Keratinocyte (primary cell): Measurements from ENCODE around the gene CHSY1. TPM values are rescaled to one million over a fixed set of nuclear protein-coding genes. Genes with fewer than 3 reads are reported as not detected.
A peak's percentile ranks its signal among the peaks of the same experiment; 100 is the strongest.

Experiments used
- DNase-seq: peaks from one replicate; pipeline ENCODE4 v3.0.0-alpha.2; 2011; ENCODE audit warnings: low read depth, missing footprints, low spot score
- FAIRE-seq: peaks from 2 replicates; lab custom pipeline; 2011; peaks lifted over from hg19 to GRCh38; lab: Jason Lieb, UNC
- H2AFZ ChIP-seq: 2 replicates; pipeline ENCODE4 v1.6.0; 2012; ENCODE audit warnings: low read length, control low read depth, inconsistent platforms; ENCODE audit not compliant: control insufficient read depth
- H3K27ac ChIP-seq: 2 replicates; pipeline ENCODE4 v1.5.1; 2011; ENCODE audit warnings: low read length; ENCODE audit not compliant: control insufficient read depth, insufficient read depth
- H3K27me3 ChIP-seq: 3 replicates; pipeline ENCODE4 v1.6.0; 2011; ENCODE audit warnings: low read length; ENCODE audit not compliant: control insufficient read depth, insufficient read depth; ENCODE audit errors: extremely low read depth
- H3K36me3 ChIP-seq, 2 experiments: 2 replicates in 1 of 2; 3 replicates in 1 of 2; pipeline ENCODE4 v1.5.1; 2011; ENCODE audit warnings: low read length in 2 of 2, mild to moderate bottlenecking in 1 of 2; ENCODE audit not compliant: control insufficient read depth in 2 of 2, insufficient read depth in 2 of 2; ENCODE audit errors: extremely low read depth in 1 of 2
- H3K4me1 ChIP-seq: 3 replicates; pipeline ENCODE4 v1.5.1; 2011; ENCODE audit warnings: low read length; ENCODE audit not compliant: control insufficient read depth, insufficient read depth; ENCODE audit errors: extremely low read depth
- H3K4me2 ChIP-seq: 3 replicates; pipeline ENCODE4 v1.6.0; 2011; ENCODE audit warnings: low read depth, low read length; ENCODE audit not compliant: control insufficient read depth, insufficient read depth; ENCODE audit errors: extremely low read depth
- H3K4me3 ChIP-seq, 3 experiments: fragments of 200-600 bp in 1 of 3; sonication (generic) in 1 of 3; 2 replicates in 2 of 3; 3 replicates in 1 of 3; pipeline ENCODE4 v1.5.1; 2011 to 2016; ENCODE audit warnings: low read length in 3 of 3, mild to moderate bottlenecking in 3 of 3, control low read depth in 2 of 3, inconsistent platforms in 1 of 3, low read depth in 1 of 3, mixed read lengths in 1 of 3, mixed run types in 1 of 3, moderate library complexity in 1 of 3; ENCODE audit not compliant: control insufficient read depth in 2 of 3, insufficient read depth in 2 of 3; ENCODE audit errors: extremely low read depth in 1 of 3
- H3K79me2 ChIP-seq: 2 replicates; pipeline ENCODE4 v1.6.0; 2012; ENCODE audit warnings: low read length; ENCODE audit not compliant: control insufficient read depth, insufficient read depth
- H3K9ac ChIP-seq: 3 replicates; pipeline ENCODE4 v1.6.0; 2011; ENCODE audit warnings: low read length; ENCODE audit not compliant: control insufficient read depth, insufficient read depth; ENCODE audit errors: extremely low read depth
- H3K9me1 ChIP-seq: 3 replicates; pipeline ENCODE4 v1.6.0; 2011; ENCODE audit warnings: low read length; ENCODE audit not compliant: control insufficient read depth, insufficient read depth; ENCODE audit errors: extremely low read depth
- H3K9me3 ChIP-seq: 2 replicates; pipeline ENCODE4 v1.5.1; 2012; ENCODE audit warnings: low read depth, low read length; ENCODE audit not compliant: control insufficient read depth
- H4K20me1 ChIP-seq: 3 replicates; pipeline ENCODE4 v1.6.0; 2011; ENCODE audit warnings: low read length; ENCODE audit not compliant: control insufficient read depth, insufficient read depth; ENCODE audit errors: extremely low read depth
- EZH2 ChIP-seq: IDR thresholded peaks from one replicate; pipeline ENCODE4 v1.6.1; 2012; ENCODE audit warnings: inconsistent platforms, mild to moderate bottlenecking, low read length, moderate library complexity
- dilution Hi-C: fragments of 300-500 bp; cut with MboI; formaldehyde crosslinking; loops from one replicate; pipeline ENCODE4 v1.7.0; 2020; ENCODE audit warnings: low sequenced_read_pairs; ENCODE audit not compliant: extremely low pct_ligation_motif_present
- polyA plus RNA-seq, 5 experiments: library from polyadenylated mRNA; depleted of rRNA in 3 of 5; stranded (reverse) in 3 of 5; stranded (forward) in 1 of 5; unstranded in 1 of 5; fragments of >200 nt; gene quantifications; 1 replicate in 1 of 5; 2 replicates in 3 of 5; 3 replicates in 1 of 5; pipeline versions ENCODE4 v1.2.1 to v1.2.3, GENCODE V29; 2011 to 2012; ENCODE audit warnings: missing spikeins in 2 of 5, low read depth in 1 of 5, low replicate concordance in 1 of 5
- TF ChIP-seq, protein P1 (sequence below), 3 experiments: IDR thresholded peaks in 1 of 3; conservative IDR thresholded peaks in 1 of 3; optimal IDR thresholded peaks in 1 of 3; 2 replicates in 2 of 3; 3 replicates in 1 of 3; pipeline versions ENCODE3 to v1.5.1; 2011; ENCODE audit warnings: low read length in 3 of 3, mild to moderate bottlenecking in 3 of 3, moderate library complexity in 2 of 3, control low read depth in 1 of 3, inconsistent platforms in 1 of 3; ENCODE audit not compliant: insufficient read depth in 2 of 3; ENCODE audit errors: extremely low read depth in 1 of 3

CHSY1 gene
- polyA plus RNA-seq, 1 donor (not counting 4 experiments of a cell fraction or from before 2014, with no cell fraction given), result 27.0 TPM

DNA sequence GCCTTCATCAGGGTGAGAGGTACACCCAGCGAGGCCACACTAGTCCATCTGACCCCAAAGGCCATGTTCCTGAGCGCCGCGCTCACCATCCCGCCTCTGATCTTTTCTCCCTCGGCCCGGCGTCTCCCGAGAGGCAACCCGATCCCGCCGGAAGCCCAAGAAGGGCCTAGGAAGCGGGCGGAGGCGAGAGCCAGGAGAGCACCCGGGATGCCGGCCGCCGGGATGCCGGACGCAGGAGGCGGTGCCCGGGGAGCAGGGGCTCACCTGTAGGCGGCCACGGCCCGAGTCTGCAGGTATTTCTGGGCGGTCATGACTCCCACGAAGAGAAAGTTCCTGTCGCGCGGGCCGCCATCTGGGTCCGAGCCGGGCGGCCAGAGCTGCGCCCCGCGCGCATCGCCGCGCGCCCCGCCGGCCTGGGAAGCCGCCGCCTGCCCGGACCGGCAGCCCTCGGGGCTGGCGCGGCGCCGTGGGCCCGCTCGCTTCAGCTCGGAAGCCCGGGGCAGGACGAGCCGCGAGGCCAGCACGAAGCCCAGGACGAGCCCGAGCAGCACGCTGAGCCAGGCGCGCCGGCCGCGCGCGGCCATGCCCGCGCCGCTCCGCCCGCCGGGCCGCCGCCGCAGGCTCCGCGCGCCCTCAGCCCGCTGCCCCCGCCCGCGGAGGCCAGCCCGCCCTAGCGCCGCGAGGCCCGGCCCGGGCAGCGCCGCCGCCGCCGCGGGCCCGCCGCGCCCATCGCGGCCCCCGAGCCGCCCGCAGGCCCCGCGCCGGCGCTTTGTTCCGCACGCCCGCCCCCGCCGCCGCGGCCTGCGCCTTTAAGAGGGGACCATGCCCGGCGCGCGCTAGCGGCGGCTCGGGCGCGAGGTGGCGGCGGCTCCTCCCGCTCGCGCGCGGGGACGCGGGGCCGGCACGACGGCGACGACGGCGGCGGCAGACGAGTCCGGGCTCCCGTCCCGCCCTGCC, 697 bp downstream of the CHSY1 start:
- peak overlapping the region; percentile 75 to 87 (median 79) for H3K4me3 ChIP-seq
- no peaks in the 10 kb centered on the region for H3K9me3 ChIP-seq
- H3K36me3 ChIP-seq, result peaks cover 0 to 7% of the 10 kb centered on the region in 2 experiments
- dilution Hi-C loops, result no loop called here
- H3K27ac ChIP-seq, result peak overlapping the region; percentile 67
- DNase-seq, result no peak
- H3K79me2 ChIP-seq, result peaks cover 52% of the 10 kb centered on the region
- no peak for FAIRE-seq
- H2AFZ ChIP-seq, result no peak overlapping the region
- no peaks in the 10 kb centered on the region for H3K27me3 ChIP-seq
- peak overlapping the region; percentile 98 for H3K4me2 ChIP-seq
- no peaks in the 10 kb centered on the region for H3K9me1 ChIP-seq
- TF ChIP-seq, protein P1, sequence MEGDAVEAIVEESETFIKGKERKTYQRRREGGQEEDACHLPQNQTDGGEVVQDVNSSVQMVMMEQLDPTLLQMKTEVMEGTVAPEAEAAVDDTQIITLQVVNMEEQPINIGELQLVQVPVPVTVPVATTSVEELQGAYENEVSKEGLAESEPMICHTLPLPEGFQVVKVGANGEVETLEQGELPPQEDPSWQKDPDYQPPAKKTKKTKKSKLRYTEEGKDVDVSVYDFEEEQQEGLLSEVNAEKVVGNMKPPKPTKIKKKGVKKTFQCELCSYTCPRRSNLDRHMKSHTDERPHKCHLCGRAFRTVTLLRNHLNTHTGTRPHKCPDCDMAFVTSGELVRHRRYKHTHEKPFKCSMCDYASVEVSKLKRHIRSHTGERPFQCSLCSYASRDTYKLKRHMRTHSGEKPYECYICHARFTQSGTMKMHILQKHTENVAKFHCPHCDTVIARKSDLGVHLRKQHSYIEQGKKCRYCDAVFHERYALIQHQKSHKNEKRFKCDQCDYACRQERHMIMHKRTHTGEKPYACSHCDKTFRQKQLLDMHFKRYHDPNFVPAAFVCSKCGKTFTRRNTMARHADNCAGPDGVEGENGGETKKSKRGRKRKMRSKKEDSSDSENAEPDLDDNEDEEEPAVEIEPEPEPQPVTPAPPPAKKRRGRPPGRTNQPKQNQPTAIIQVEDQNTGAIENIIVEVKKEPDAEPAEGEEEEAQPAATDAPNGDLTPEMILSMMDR (optimal IDR thresholded peaks at IDR 0.05 in 1 of 3, IDR thresholded peaks at IDR 0.05 in 1 of 3, conservative IDR thresholded peaks at IDR 0.05 in 1 of 3; ENCODE audit: extremely low read depth in 1 of 3, insufficient read depth in 2 of 3, low read length in 3 of 3), result peak in 1 of 3 experiments; percentile 19
- no peak for TF ChIP-seq EZH2
- H3K4me1 ChIP-seq, result peaks cover 28% of the 10 kb centered on the region
- peaks cover 9% of the 10 kb centered on the region for H4K20me1 ChIP-seq
- H3K9ac ChIP-seq, result peak overlapping the region; percentile 82

DNA sequence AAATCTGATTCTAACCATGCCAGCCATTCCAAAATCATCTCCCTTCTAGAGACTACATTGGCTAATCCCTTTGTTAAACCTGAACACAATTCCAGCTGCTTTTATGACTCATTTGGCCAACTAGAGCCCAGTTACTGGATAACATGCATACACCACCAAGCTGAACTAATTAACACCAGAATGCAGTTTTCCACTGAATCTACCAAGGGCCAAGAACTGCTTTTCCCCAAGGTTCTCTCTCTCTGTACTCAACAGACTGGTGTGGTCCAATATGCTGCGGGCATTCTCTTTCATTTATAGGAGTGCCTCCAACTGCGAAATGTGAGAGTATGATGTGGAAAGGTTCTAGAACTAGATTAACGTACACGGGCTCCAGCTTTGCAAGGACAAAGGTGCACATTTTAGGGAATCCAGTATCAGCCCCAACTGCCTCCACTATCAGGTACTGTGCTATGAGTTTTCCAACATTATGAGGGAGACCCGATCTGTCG, 1.5 kb downstream of the CHSY1 start:
- peak overlapping the region; percentile 82 for H3K9ac ChIP-seq
- H3K27me3 ChIP-seq, result no peaks in the 10 kb centered on the region
- peaks cover 59% of the 10 kb centered on the region for H3K79me2 ChIP-seq
- peak; percentile 75 for FAIRE-seq
- H3K9me1 ChIP-seq, result peaks cover under 1% of the 10 kb centered on the region
- peaks cover 30% of the 10 kb centered on the region for H3K4me1 ChIP-seq
- H3K9me3 ChIP-seq, result no peaks in the 10 kb centered on the region
- H3K27ac ChIP-seq, result peak overlapping the region; percentile 67
- no peak overlapping the region for H2AFZ ChIP-seq
- peak overlapping the region; percentile 98 for H3K4me2 ChIP-seq
- no peak for DNase-seq
- dilution Hi-C loops, result no loop called here
- H3K4me3 ChIP-seq, result peak overlapping the region; percentile 67 to 87 (median 75)
- TF ChIP-seq, protein P1 (optimal IDR thresholded peaks at IDR 0.05 in 1 of 3, IDR thresholded peaks at IDR 0.05 in 1 of 3, conservative IDR thresholded peaks at IDR 0.05 in 1 of 3; ENCODE audit: extremely low read depth in 1 of 3, insufficient read depth in 2 of 3, low read length in 3 of 3), result peak in 1 of 3 experiments; percentile 12
- TF ChIP-seq EZH2, result no peak
- H4K20me1 ChIP-seq, result peaks cover 9% of the 10 kb centered on the region
- peaks cover 0 to 7% of the 10 kb centered on the region in 2 experiments for H3K36me3 ChIP-seq
